ENCODE measurements around the gene GPRC5D.

GPRC5D gene

DNA sequence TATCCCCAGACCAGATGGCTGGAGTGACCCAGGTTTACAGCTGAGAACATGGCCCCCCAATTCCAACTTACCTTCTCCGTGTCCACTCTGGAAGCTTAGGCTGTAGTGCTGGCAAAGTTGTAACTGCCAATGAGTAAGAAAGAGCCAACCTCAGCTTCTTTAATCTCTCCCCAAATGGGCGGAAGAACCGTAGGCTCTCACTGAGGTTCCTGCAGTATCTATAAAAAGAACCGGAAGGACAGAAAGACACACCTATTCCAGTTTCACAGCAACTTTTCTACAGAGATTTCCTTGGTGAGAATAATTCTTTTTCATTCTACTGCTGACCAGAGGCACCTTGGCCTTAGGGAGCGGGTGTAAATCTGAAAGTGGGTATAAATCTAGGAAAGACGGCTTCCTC, at the start of gene GPRC5D:
GPRC5D (minus strand) TSS at position 135 of the 400 bp plus-strand sequence. CDS start 1,786 bp downstream, outside the sequence.
- no peak within 1 kb of the TSS for H3K27ac ChIP-seq
- TF ChIP-seq, protein P1, sequence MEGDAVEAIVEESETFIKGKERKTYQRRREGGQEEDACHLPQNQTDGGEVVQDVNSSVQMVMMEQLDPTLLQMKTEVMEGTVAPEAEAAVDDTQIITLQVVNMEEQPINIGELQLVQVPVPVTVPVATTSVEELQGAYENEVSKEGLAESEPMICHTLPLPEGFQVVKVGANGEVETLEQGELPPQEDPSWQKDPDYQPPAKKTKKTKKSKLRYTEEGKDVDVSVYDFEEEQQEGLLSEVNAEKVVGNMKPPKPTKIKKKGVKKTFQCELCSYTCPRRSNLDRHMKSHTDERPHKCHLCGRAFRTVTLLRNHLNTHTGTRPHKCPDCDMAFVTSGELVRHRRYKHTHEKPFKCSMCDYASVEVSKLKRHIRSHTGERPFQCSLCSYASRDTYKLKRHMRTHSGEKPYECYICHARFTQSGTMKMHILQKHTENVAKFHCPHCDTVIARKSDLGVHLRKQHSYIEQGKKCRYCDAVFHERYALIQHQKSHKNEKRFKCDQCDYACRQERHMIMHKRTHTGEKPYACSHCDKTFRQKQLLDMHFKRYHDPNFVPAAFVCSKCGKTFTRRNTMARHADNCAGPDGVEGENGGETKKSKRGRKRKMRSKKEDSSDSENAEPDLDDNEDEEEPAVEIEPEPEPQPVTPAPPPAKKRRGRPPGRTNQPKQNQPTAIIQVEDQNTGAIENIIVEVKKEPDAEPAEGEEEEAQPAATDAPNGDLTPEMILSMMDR (IDR thresholded peaks at IDR 0.05) = no peak
- no peak for TF ChIP-seq ZFX (IDR thresholded peaks at IDR 0.05; ENCODE audit: borderline replicate concordance)

- TF ChIP-seq, protein P1 (IDR thresholded peaks at IDR 0.05) = no peak
- TF ChIP-seq ZFX (IDR thresholded peaks at IDR 0.05; ENCODE audit: borderline replicate concordance) = no peak
- H3K27ac ChIP-seq = peak overlapping the region; percentile 92
These were observed 49.7 kb upstream of the GPRC5D start for GRCh38 chr12:13001775-13002040.

GRCh38 chr12:13000925-13001774, 49.2 kb upstream of the GPRC5D start:
- TF ChIP-seq, protein P1 (IDR thresholded peaks at IDR 0.05) = peak; percentile 87
- no peak for TF ChIP-seq ZFX (IDR thresholded peaks at IDR 0.05; ENCODE audit: borderline replicate concordance)
- H3K27ac ChIP-seq = peak overlapping the region; percentile 92

DNA sequence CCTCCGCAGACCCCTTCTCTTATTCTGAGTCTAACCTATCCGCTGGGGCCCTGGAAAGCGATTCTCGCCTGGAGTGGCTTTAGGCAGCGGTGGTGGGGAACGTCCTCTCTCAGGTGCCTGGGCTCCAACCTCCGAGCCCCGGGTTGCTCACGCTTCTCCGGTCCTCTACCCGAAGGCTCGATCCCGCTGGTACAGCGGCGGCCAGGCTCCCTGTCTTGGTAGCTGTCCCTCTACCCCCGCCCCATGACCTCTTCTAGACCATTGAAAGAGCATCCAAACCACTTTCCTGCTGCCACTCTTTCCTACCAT, 48.6 kb upstream of the GPRC5D start:
- peak overlapping the region; percentile 92 for H3K27ac ChIP-seq
- no peak for TF ChIP-seq ZFX (IDR thresholded peaks at IDR 0.05; ENCODE audit: borderline replicate concordance)
- TF ChIP-seq, protein P1 (IDR thresholded peaks at IDR 0.05) = no peak

- H3K27ac ChIP-seq = peak within 1 kb of the TSS; percentile 92
- TF ChIP-seq, protein P1 (IDR thresholded peaks at IDR 0.05) = peak; percentile 33; the same call in 1 of the 2 replicates
- no peak for TF ChIP-seq ZFX (IDR thresholded peaks at IDR 0.05; ENCODE audit: borderline replicate concordance)
These were observed 48.1 kb upstream of the GPRC5D start, which contains the start of gene HEBP1 for GRCh38 chr12:12999959-13000615. Gene HEBP1, minus strand, starts transcription at chr12:13000265. Its CDS starts 151 bp downstream, at chr12:13000114.

GRCh38 chr12:12999271-12999958, 47.4 kb upstream of the GPRC5D start:
- H3K27ac ChIP-seq = peak overlapping the region; percentile 92
- no peak for TF ChIP-seq ZFX (IDR thresholded peaks at IDR 0.05; ENCODE audit: borderline replicate concordance)
- TF ChIP-seq, protein P1 (IDR thresholded peaks at IDR 0.05) = no peak; the same call in 1 of the 2 replicates
